Endodermal cell (in vitro differentiated cells): Measurements from ENCODE around the gene ZSCAN1. TPM values are rescaled to one million over a fixed set of nuclear protein-coding genes. Genes with fewer than 3 reads are reported as not detected.

Source experiments
- DNase-seq: peaks from one replicate; pipeline ENCODE4 v3.0.0-alpha.2; 2017
- H3K27ac ChIP-seq: 2 replicates; pipeline ENCODE4 v1.5.1; 2013; ENCODE audit warnings: mild to moderate bottlenecking, low read depth, low read length, moderate library complexity
- H3K27me3 ChIP-seq: 2 replicates; pipeline ENCODE4 v1.6.1; 2013; ENCODE audit warnings: mild to moderate bottlenecking, low read length, moderate library complexity; ENCODE audit not compliant: insufficient read depth, control insufficient read depth, poor library complexity, severe bottlenecking
- H3K36me3 ChIP-seq: 2 replicates; pipeline ENCODE4 v1.7.0; 2013; ENCODE audit warnings: mild to moderate bottlenecking, low read length, moderate library complexity; ENCODE audit not compliant: control insufficient read depth, insufficient read depth
- H3K4me1 ChIP-seq: one replicate; pipeline ENCODE4 v1.7.0; 2013; ENCODE audit warnings: low read length; ENCODE audit not compliant: control insufficient read depth, insufficient read depth
- H3K4me3 ChIP-seq: 2 replicates; pipeline ENCODE4 v1.5.1; 2013; ENCODE audit warnings: mild to moderate bottlenecking, low read length, moderate library complexity
- H3K9ac ChIP-seq: 2 replicates; pipeline ENCODE4 v1.6.1; 2013; ENCODE audit warnings: mild to moderate bottlenecking, low read length, moderate library complexity; ENCODE audit not compliant: poor library complexity, severe bottlenecking; ENCODE audit errors: extremely low read depth
- H3K9me3 ChIP-seq: 2 replicates; pipeline ENCODE4 v1.6.1; 2013; ENCODE audit warnings: mild to moderate bottlenecking, low read length, moderate library complexity; ENCODE audit not compliant: control insufficient read depth
- H3K27ac Mint-ChIP-seq: 2 replicates; pipeline ENCODE4 v1.8.0; 2020; ENCODE audit warnings: mixed read lengths
- H3K27me3 Mint-ChIP-seq: 2 replicates; pipeline ENCODE4 v1.8.0; 2021; ENCODE audit warnings: mild to moderate bottlenecking, mixed read lengths; ENCODE audit not compliant: insufficient read depth
- H3K36me3 Mint-ChIP-seq: 2 replicates; pipeline ENCODE4 v1.8.0; 2020; ENCODE audit warnings: low read depth, mixed read lengths
- H3K4me1 Mint-ChIP-seq: 2 replicates; pipeline ENCODE4 v1.8.0; 2020; ENCODE audit warnings: mixed read lengths
- H3K4me3 Mint-ChIP-seq: 2 replicates; pipeline ENCODE4 v1.8.0; 2020; ENCODE audit warnings: mild to moderate bottlenecking, moderate library complexity, mixed read lengths
- H3K9me3 Mint-ChIP-seq: 2 replicates; pipeline ENCODE4 v1.8.0; 2020; ENCODE audit warnings: mild to moderate bottlenecking, mixed read lengths
- CTCF ChIP-seq: fragments of 200-600 bp; sonication (generic); conservative IDR thresholded peaks from 2 replicates; pipeline ENCODE4 v1.5.0; 2021; ENCODE audit warnings: antibody characterized with exemption, mild to moderate bottlenecking
- WGBS, 2 experiments: methylation state at CpG; one replicate each; pipeline versions ENCODE4 v1.1.5 to v1.1.7; 2013; ENCODE audit warnings: missing lambda C conversion rate in 2 of 2, mixed read lengths in 1 of 2; ENCODE audit not compliant: insufficient coverage in 1 of 2, insufficient read length in 1 of 2; 5-methylcytosine and 5-hydroxymethylcytosine counted together
- total RNA-seq, 2 donors: library from RNA; stranded (reverse); fragmentation: NEBNext Ultra II Directional in 1 of 2; extraction: Animal tissue kit (Norgen Biotek cat#: 25700) in 1 of 2; gene quantifications; 2 replicates in 1 of 2; 3 replicates in 1 of 2; pipeline ENCODE4 v1.2.1, GENCODE V29; 2021

ZSCAN1 gene
- total RNA-seq, 2 donors from 2014 or later, result 1.5 to 2.2 TPM

GRCh38 chr19:58096884-58097283 lies 63.1 kb downstream of the ZSCAN1 start:
- H3K9me3 ChIP-seq, result peaks cover 58% of the 10 kb centered on the region
- peaks cover 4% of the 10 kb centered on the region for H3K4me1 Mint-ChIP-seq
- 88 to 95% methylated on average over 13 of the region's 13 CpGs for WGBS, 2 experiments

GRCh38 chr19:58097349-58097748 lies 63.5 kb downstream of the ZSCAN1 start:
- peak overlapping the region; percentile 100 for H3K27ac ChIP-seq
- peaks cover 4% of the 10 kb centered on the region for H3K27me3 Mint-ChIP-seq

More at GRCh38 chr19:58096884-58097283, 63.1 kb downstream of the ZSCAN1 start:
- Mint-ChIP-seq H3K9me3 (peaks cover 37% of the 10 kb centered on the region), H3K27ac (peak overlapping the region; percentile 58), H3K4me3 (peak overlapping the region; percentile 82), H3K36me3 (peaks cover 29% of the 10 kb centered on the region), H3K27me3 (peaks cover 4% of the 10 kb centered on the region)
- DNase-seq, result no peak
- no peaks in the 10 kb centered on the region for H3K4me1 ChIP-seq
- H3K36me3 ChIP-seq, result peaks cover 20% of the 10 kb centered on the region
- TF ChIP-seq CTCF, result no peak
- H3K4me3 ChIP-seq, result peak overlapping the region; percentile 84
- H3K27me3 ChIP-seq, result no peaks in the 10 kb centered on the region
- no peak overlapping the region for H3K27ac ChIP-seq
- peak overlapping the region; percentile 99 for H3K9ac ChIP-seq

GRCh38 chr19:58097781-58098681 lies 64.2 kb downstream of the ZSCAN1 start, which contains the start of gene ZSCAN18:
TSS of gene ZSCAN18 (minus strand) at chr19:58098231. CDS start at chr19:58090267, 7,964 bp downstream.
- H3K4me3 Mint-ChIP-seq, result peak within 1 kb of the TSS; percentile 82
- no peaks in the 10 kb centered on the region for H3K27me3 ChIP-seq
- DNase-seq, result peak; percentile 100
- peak within 1 kb of the TSS; percentile 99 for H3K9ac ChIP-seq
- 1 to 3% methylated on average over 40 to 67 of the region's 67 CpGs for WGBS, 2 experiments
- H3K36me3 ChIP-seq, result peaks cover 20% of the 10 kb centered on the region
- peak within 1 kb of the TSS; percentile 100 for H3K27ac ChIP-seq
- peak within 1 kb of the TSS; percentile 84 for H3K4me3 ChIP-seq
- H3K9me3 Mint-ChIP-seq, result peaks cover 46% of the 10 kb centered on the region
- H3K27ac Mint-ChIP-seq, result peak within 1 kb of the TSS; percentile 98
- peaks cover 22% of the 10 kb centered on the region for H3K36me3 Mint-ChIP-seq
- H3K4me1 Mint-ChIP-seq, result peaks cover 4% of the 10 kb centered on the region
- no peaks in the 10 kb centered on the region for H3K4me1 ChIP-seq
- TF ChIP-seq CTCF, result no peak
- peaks cover 64% of the 10 kb centered on the region for H3K9me3 ChIP-seq
- H3K27me3 Mint-ChIP-seq, result peaks cover 4% of the 10 kb centered on the region

More at GRCh38 chr19:58097349-58097748, 63.5 kb downstream of the ZSCAN1 start:
- Histone ChIP-seq H3K36me3 (peaks cover 20% of the 10 kb centered on the region), H3K4me3 (peak overlapping the region; percentile 84), H3K9me3 (peaks cover 58% of the 10 kb centered on the region), H3K9ac (peak overlapping the region; percentile 99), H3K4me1 (no peaks in the 10 kb centered on the region), H3K27me3 (no peaks in the 10 kb centered on the region)
- peaks cover 39% of the 10 kb centered on the region for H3K9me3 Mint-ChIP-seq
- no peak for TF ChIP-seq CTCF
- WGBS, 2 experiments, result 68 to 82% methylated on average over 2 to 8 of the region's 8 CpGs
- no peak for DNase-seq
- H3K4me3 Mint-ChIP-seq, result peak overlapping the region; percentile 82
- peaks cover 26% of the 10 kb centered on the region for H3K36me3 Mint-ChIP-seq
- H3K4me1 Mint-ChIP-seq, result peaks cover 4% of the 10 kb centered on the region
- H3K27ac Mint-ChIP-seq, result peak overlapping the region; percentile 58
